Renal cortex interstitium (tissue), 11 donors: ENCODE measurements around the gene RERGL. TPM values are rescaled to one million over a fixed set of nuclear protein-coding genes. Genes with fewer than 3 reads are reported as not detected.
"Not testable (repeated sequence)": the region's sequence is repeated elsewhere in the genome, so short reads cannot be mapped to it uniquely, and the experiment has no call there.

Experiments used
- DNase-seq, 11 donors: peaks; one replicate each; pipeline ENCODE4 v3.0.0-alpha.2; 2013; ENCODE audit warnings: low read depth in 9 of 11, low spot score in 4 of 11; ENCODE audit errors: extremely low read depth in 1 of 11
- polyA plus RNA-seq, 3 donors: library from polyadenylated mRNA; unstranded; fragments of 120-200 nt; gene quantifications; one replicate each; pipeline ENCODE4 v1.2.1, GENCODE V29; 2013; ENCODE audit not compliant: insufficient read length in 3 of 3

The RERGL gene
- polyA plus RNA-seq, 3 donors: 5.6 to 8.9 (median 8.8) TPM

- DNase-seq: no peak
Observed at GRCh38 chr12:18054925-18055619, 34.9 kb downstream of the RERGL start.

GRCh38 chr12:18045446-18045992 lies 44.5 kb downstream of the RERGL start:
- no peak for DNase-seq

GRCh38 chr12:18040060-18040742 lies 49.8 kb downstream of the RERGL start:
- DNase-seq: not testable (repeated sequence)

Other genes with a start within 250 kb of the RERGL start
- 1 to 10 TPM; 3.0 to 6.2 (median 3.1) TPM for gene PIK3C2G, start 171.3 kb upstream of the RERGL start, polyA plus RNA-seq